K562 treated with DMSO at 1 percent for 4 hours (cell line): Measurements from ENCODE around the gene CD27. TPM values are rescaled to one million over a fixed set of nuclear protein-coding genes. Genes with fewer than 3 reads are reported as not detected.

ENCODE experiments used
- total RNA-seq: library from RNA; unstranded; fragments of 300-600 nt; gene quantifications from 2 replicates; pipeline ENCODE4 v1.2.3, GENCODE V29; 2022; ENCODE audit not compliant: insufficient read depth

Gene CD27
- not detected in 2 replicates for total RNA-seq

DNA sequence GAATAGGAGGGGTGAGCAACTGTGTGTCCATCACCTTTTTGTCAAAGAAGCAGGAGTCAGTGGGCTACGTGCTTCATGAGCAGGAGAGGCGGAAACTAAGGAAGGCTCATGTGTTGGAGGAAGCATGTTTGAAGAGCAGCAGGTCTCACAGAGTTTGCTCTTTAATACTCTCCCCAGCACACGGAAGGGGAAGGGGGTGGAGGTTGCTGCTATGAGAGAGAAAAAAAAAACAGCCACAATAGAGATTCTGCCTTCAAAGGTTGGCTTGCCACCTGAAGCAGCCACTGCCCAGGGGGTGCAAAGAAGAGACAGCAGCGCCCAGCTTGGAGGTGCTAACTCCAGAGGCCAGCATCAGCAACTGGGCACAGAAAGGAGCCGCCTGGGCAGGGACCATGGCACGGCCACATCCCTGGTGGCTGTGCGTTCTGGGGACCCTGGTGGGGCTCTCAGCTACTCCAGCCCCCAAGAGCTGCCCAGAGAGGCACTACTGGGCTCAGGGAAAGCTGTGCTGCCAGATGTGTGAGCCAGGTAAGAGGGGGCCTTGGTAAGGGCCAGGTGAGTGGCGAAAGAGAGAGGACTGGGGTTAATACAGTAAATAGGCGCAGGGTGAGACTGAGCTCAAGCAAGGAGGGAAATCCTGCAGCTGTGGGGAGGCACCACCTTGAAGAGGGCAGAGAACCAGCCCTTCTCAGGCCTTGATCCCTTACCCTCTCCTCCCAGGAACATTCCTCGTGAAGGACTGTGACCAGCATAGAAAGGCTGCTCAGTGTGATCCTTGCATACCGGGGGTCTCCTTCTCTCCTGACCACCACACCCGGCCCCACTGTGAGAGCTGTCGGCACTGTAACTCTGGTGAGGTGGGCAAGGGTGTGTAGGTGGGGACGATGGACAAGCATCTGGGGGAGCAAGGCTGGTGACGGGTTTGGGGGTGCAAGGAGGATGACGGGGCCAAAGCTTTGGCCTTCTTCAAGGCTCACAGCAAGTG, at the start of gene CD27:
Gene CD27 (plus strand): TSS at position 252 of the 985 bp plus-strand sequence. CDS start 141 bp downstream, at position 393.

GRCh38 chr12:6451348-6452244, 6.8 kb downstream of the CD27 start, which contains the start of gene TAPBPL:
Gene TAPBPL, plus strand, starts transcription at chr12:6452042. Its CDS starts 207 bp downstream, at chr12:6452249.

GRCh38 chr12:6470375-6471163, 25.8 kb downstream of the CD27 start, which contains the start of gene VAMP1:
Gene VAMP1, minus strand, starts transcription at chr12:6470677. Its CDS starts 146 bp downstream, at chr12:6470531.

GRCh38 chr12:6492838-6493496, 48.2 kb downstream of the CD27 start, which contains the start of gene MRPL51:
Gene MRPL51, minus strand, starts transcription at chr12:6493262. Its CDS starts 126 bp downstream, at chr12:6493136.

GRCh38 chr12:6493497-6494257, 48.9 kb downstream of the CD27 start, which contains the start of gene NCAPD2:
Gene NCAPD2, plus strand, starts transcription at chr12:6494102. Its CDS starts 997 bp downstream, at chr12:6495099.

Other genes starting within 250 kb of the CD27 start
- 2.3 TPM in 1 of 2 replicates, not detected in the other for gene CD9, start 244.6 kb upstream of the CD27 start, total RNA-seq
- not detected in 2 replicates for gene PLEKHG6, start 134.3 kb upstream of the CD27 start, total RNA-seq
- gene TNFRSF1A, start 102.9 kb upstream of the CD27 start, total RNA-seq, result 22.5 and 28.6 TPM in 2 replicates
- not detected in 2 replicates for gene SCNN1A, start 69.4 kb upstream of the CD27 start, total RNA-seq
- gene LTBR, start 60.8 kb upstream of the CD27 start, total RNA-seq, result 55.5 and 80.1 TPM in 2 replicates
- gene TAPBPL, start 7.1 kb downstream of the CD27 start, total RNA-seq, result 4.2 and 6.5 TPM in 2 replicates
- 7.0 and 7.9 TPM in 2 replicates for gene VAMP1, start 25.7 kb downstream of the CD27 start, total RNA-seq
- 77.4 and 89.7 TPM in 2 replicates for gene MRPL51, start 48.3 kb downstream of the CD27 start, total RNA-seq
- 70.8 and 73.8 TPM in 2 replicates for gene NCAPD2, start 49.1 kb downstream of the CD27 start, total RNA-seq
- gene GAPDH, start 89.6 kb downstream of the CD27 start, total RNA-seq, result 2,497 and 2,516 TPM in 2 replicates
- 0.48 TPM in 1 of 2 replicates, not detected in the other for gene IFFO1, start 111.1 kb downstream of the CD27 start, total RNA-seq
- 12.4 and 24.6 TPM in 2 replicates for gene NOP2, start 123.3 kb downstream of the CD27 start, total RNA-seq
- gene CHD4, start 162.4 kb downstream of the CD27 start, total RNA-seq, result 215 and 222 TPM in 2 replicates
- 3.5 and 4.3 TPM in 2 replicates for gene LPAR5, start 191.0 kb downstream of the CD27 start, total RNA-seq
- gene ACRBP, start 202.5 kb downstream of the CD27 start, total RNA-seq, result 6.0 and 7.1 TPM in 2 replicates
- 26.4 and 28.2 TPM in 2 replicates for gene ING4, start 218.2 kb downstream of the CD27 start, total RNA-seq
- gene ZNF384, start 244.4 kb downstream of the CD27 start, total RNA-seq, result 25.5 and 32.4 TPM in 2 replicates